22Rv1 (cell line): ENCODE measurements around the gene PTPRM.

Source experiments
- H3K27ac ChIP-seq: fragments of 450-650 bp; 2 replicates; pipeline ENCODE4 v1.5.1; 2017
- CTCF ChIP-seq: fragments of 450-650 bp; IDR thresholded peaks from 2 replicates; pipeline ENCODE4 v1.5.1; 2017; ENCODE audit warnings: mild to moderate bottlenecking
- ZFX ChIP-seq: fragments of 450-650 bp; IDR thresholded peaks from 2 replicates; pipeline ENCODE4 v1.6.1; 2017; ENCODE audit warnings: antibody characterized with exemption, borderline replicate concordance

The PTPRM gene

DNA sequence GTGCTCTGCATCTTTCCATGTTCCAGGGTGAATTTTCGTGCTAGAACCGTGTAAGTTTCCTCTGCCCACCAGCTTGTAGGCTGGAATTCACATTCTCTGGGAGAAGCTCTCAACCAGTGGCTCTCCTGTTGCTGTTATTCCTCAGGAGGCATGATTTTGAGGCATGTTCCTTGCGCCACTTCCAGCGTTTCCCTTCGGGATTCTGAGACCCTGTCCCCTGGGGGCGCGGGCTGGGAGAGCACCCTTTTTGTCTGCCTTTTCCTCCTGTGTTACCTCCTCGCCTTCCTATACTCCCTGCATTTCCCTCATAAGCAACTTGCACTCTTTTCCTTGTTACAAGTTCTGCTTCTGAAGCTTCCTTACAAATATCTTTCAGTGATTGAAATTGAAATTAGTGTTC lies 156.4 kb downstream of the PTPRM start:
- H3K27ac ChIP-seq = no peak overlapping the region
- TF ChIP-seq CTCF = no peak
- no peak for TF ChIP-seq ZFX

- no peak overlapping the region for H3K27ac ChIP-seq
- no peak for TF ChIP-seq ZFX
- no peak for TF ChIP-seq CTCF
Measured at GRCh38 chr18:7725473-7725872, 158.4 kb downstream of the PTPRM start.

- no peak for TF ChIP-seq ZFX
- H3K27ac ChIP-seq = no peak overlapping the region
Measured at GRCh38 chr18:7725897-7726296, 158.8 kb downstream of the PTPRM start.

- H3K27ac ChIP-seq = no peak overlapping the region
- no peak for TF ChIP-seq CTCF
- no peak for TF ChIP-seq ZFX
Measured at GRCh38 chr18:7726522-7726921, 159.4 kb downstream of the PTPRM start.

- H3K27ac ChIP-seq = no peak overlapping the region
- no peak for TF ChIP-seq CTCF
Measured at GRCh38 chr18:7727361-7728076, 160.4 kb downstream of the PTPRM start.

DNA sequence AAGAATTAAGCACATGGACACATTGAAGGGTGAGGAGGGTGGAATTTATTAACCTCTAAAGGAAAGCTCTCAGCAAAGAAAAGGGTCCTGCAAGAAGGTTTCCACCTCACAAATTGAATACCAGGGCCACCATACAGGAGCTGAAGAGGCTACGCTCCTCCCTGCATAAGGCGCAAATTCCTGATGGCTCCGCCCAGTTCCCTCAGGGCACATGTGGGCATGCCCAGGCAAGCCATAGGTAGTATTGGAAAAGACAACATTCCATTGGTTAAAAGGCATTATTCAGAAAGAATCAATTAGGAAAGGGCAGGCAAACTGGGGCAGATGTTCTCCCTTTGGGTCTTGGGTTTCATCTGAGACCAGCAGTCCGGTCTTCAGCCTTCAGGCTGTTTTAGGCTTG lies 161.2 kb downstream of the PTPRM start:
- TF ChIP-seq CTCF (no peak), ZFX (no peak)
- H3K27ac ChIP-seq = no peak overlapping the region

GRCh38 chr18:7729868-7730267 lies 162.8 kb downstream of the PTPRM start:
- H3K27ac ChIP-seq = no peak overlapping the region
- no peak for TF ChIP-seq ZFX
- no peak for TF ChIP-seq CTCF

DNA sequence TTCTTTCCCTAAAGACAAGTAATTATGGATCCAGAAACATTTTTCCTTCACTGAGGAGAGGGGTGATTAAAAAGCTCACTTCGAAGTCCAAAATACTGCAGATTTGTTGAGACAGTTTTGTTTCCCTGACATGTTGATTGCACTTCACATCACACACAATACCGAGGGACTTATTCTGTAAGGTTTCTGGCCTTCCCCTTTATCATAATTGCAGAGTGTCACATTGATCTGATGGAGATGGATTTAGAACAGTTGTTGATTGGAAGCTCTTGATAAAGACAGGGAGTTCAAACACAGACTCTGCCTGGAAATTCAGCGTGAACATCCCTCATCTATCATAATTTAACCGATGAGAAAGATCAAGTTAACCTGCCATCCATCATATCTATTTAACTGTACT lies 163.6 kb downstream of the PTPRM start:
- no peak overlapping the region for H3K27ac ChIP-seq
- TF ChIP-seq ZFX = no peak
- no peak for TF ChIP-seq CTCF
